IMR-90 (cell line): ENCODE data around the gene GPC6. TPM values are rescaled to one million over a fixed set of nuclear protein-coding genes. Genes with fewer than 3 reads are reported as not detected.

Experiments used
- ATAC-seq: fragments of 200-7000 bp; cut with Tn5 transposase; 2 replicates; pipeline ENCODE4 v1.9.1; 2020; ENCODE audit warnings: low read depth, mild to moderate bottlenecking, moderate library complexity
- BruUV-seq: library from RNA; stranded (reverse); fragments of 400-500 nt; replicated peaks from 2 replicates; lab custom pipeline; 2021; lab: Mats Ljungman, UMichigan
- CTCF ChIA-PET: fragments of 300-600 bp; formaldehyde crosslinking; extraction: SDS; loops from one replicate; lab custom pipeline; 2021; ENCODE audit warnings: antibody characterized with exemption; lab: Yijun Ruan, JAX
- POLR2A ChIA-PET: fragments of 300-600 bp; sonication (Branson Sonifier 250); formaldehyde crosslinking; loops from one replicate; lab custom pipeline; 2022; ENCODE audit warnings: antibody characterized with exemption; ENCODE audit not compliant: unreplicated experiment; lab: Charles Lee
- DNase-seq: peaks from one replicate; pipeline ENCODE4 v3.0.0; 2013
- H2AFZ ChIP-seq: replicated peaks from 2 replicates; pipeline ENCODE3; 2013; ENCODE audit warnings: low read length, mild to moderate bottlenecking; ENCODE audit not compliant: poor library complexity
- H2AK5ac ChIP-seq: 2 replicates; pipeline ENCODE4 v1.6.1; 2013; ENCODE audit warnings: low read depth, low read length, inconsistent platforms
- H2AK9ac ChIP-seq: replicated peaks from 2 replicates; pipeline ENCODE3; 2013; ENCODE audit warnings: mild to moderate bottlenecking, low read depth, low read length, moderate library complexity; ENCODE audit not compliant: poor library complexity
- H2BK120ac ChIP-seq: 2 replicates; pipeline ENCODE4 v1.6.1; 2013; ENCODE audit warnings: low read depth, low read length, inconsistent platforms
- H2BK15ac ChIP-seq: 3 replicates; pipeline ENCODE4 v1.6.1; 2013; ENCODE audit warnings: low read depth, low read length, inconsistent platforms
- H2BK20ac ChIP-seq: 2 replicates; pipeline ENCODE4 v1.6.1; 2013; ENCODE audit warnings: low read depth, mild to moderate bottlenecking, inconsistent platforms, low read length, moderate library complexity
- H2BK5ac ChIP-seq: 2 replicates; pipeline ENCODE4 v1.6.1; 2013; ENCODE audit warnings: mild to moderate bottlenecking, low read depth, low read length, inconsistent platforms; ENCODE audit not compliant: poor library complexity, severe bottlenecking
- H3K14ac ChIP-seq: replicated peaks from 2 replicates; pipeline ENCODE4 v1.6.1; 2013; ENCODE audit warnings: low read depth, low read length, inconsistent platforms
- H3K18ac ChIP-seq: 2 replicates; pipeline ENCODE4 v1.6.1; 2013; ENCODE audit warnings: low read depth, low read length, control low read depth
- H3K23ac ChIP-seq: 2 replicates; pipeline ENCODE4 v1.6.1; 2013; ENCODE audit warnings: low read depth, low read length, inconsistent platforms
- H3K27ac ChIP-seq: 2 replicates; pipeline ENCODE4 v1.5.1; 2013; ENCODE audit warnings: mild to moderate bottlenecking, control low read depth, low read length; ENCODE audit not compliant: insufficient read depth
- H3K27me3 ChIP-seq: 2 replicates; pipeline ENCODE4 v1.6.1; 2013; ENCODE audit warnings: low read length; ENCODE audit not compliant: control insufficient read depth, insufficient read depth
- H3K36me3 ChIP-seq: 2 replicates; pipeline ENCODE4 v1.6.1; 2013; ENCODE audit warnings: low read length, mixed read lengths; ENCODE audit not compliant: control insufficient read depth, insufficient read depth
- H3K4ac ChIP-seq: 2 replicates; pipeline ENCODE4 v1.6.1; 2013; ENCODE audit warnings: low read depth, low read length, inconsistent platforms
- H3K4me1 ChIP-seq: 2 replicates; pipeline ENCODE4 v1.6.1; 2013; ENCODE audit warnings: low read length, mixed read lengths; ENCODE audit not compliant: control insufficient read depth, insufficient read depth
- H3K4me2 ChIP-seq: 2 replicates; pipeline ENCODE4 v1.6.1; 2013; ENCODE audit warnings: low read depth, mild to moderate bottlenecking, control low read depth, low read length, moderate library complexity
- H3K4me3 ChIP-seq: 2 replicates; pipeline ENCODE4 v1.5.1; 2013; ENCODE audit warnings: low read depth, mild to moderate bottlenecking, control low read depth, low read length, moderate library complexity; ENCODE audit not compliant: insufficient read depth
- H3K56ac ChIP-seq: 2 replicates; pipeline ENCODE4 v1.6.1; 2013; ENCODE audit warnings: low read length, inconsistent platforms; ENCODE audit not compliant: insufficient read depth; ENCODE audit errors: extremely low read depth
- H3K79me1 ChIP-seq, 2 experiments: 2 replicates each; pipeline ENCODE4 v1.6.1; 2013; ENCODE audit warnings: low read length in 2 of 2, inconsistent platforms in 1 of 2, low read depth in 1 of 2
- H3K9ac ChIP-seq: 2 replicates; pipeline ENCODE4 v1.6.1; 2013; ENCODE audit warnings: low read depth, low read length, control low read depth
- H3K9me1 ChIP-seq: 2 replicates; pipeline ENCODE4 v1.6.1; 2013; ENCODE audit warnings: low read length, inconsistent platforms; ENCODE audit not compliant: insufficient read depth
- H3K9me3 ChIP-seq: 2 replicates; pipeline ENCODE4 v1.6.1; 2013; ENCODE audit warnings: low read length; ENCODE audit not compliant: control insufficient read depth, insufficient read depth
- H4K20me1 ChIP-seq: 2 replicates; pipeline ENCODE4 v1.6.1; 2013; ENCODE audit warnings: low read length, inconsistent platforms; ENCODE audit not compliant: insufficient read depth
- H4K5ac ChIP-seq: 2 replicates; pipeline ENCODE4 v1.6.1; 2013; ENCODE audit warnings: mild to moderate bottlenecking, low read depth, low read length, control low read depth
- H4K8ac ChIP-seq, 2 experiments: 2 replicates each; pipeline ENCODE4 v1.6.1; 2013; ENCODE audit warnings: low read depth in 2 of 2, low read length in 2 of 2, control low read depth in 1 of 2, inconsistent platforms in 1 of 2
- H4K91ac ChIP-seq: 2 replicates; pipeline ENCODE4 v1.6.1; 2013; ENCODE audit warnings: low read depth, low read length, inconsistent platforms; ENCODE audit not compliant: insufficient read depth
- BHLHE40 ChIP-seq: fragments of 150-350 bp; IDR thresholded peaks from 2 replicates; pipeline ENCODE4 v1.6.1; 2016; ENCODE audit warnings: mild to moderate bottlenecking, low read depth, low read length
- CEBPB ChIP-seq: IDR thresholded peaks from 2 replicates; pipeline ENCODE4 v1.6.1; 2012; ENCODE audit warnings: low read depth, low read length, improper control_type of control experiment
- CHD1 ChIP-seq: IDR thresholded peaks from 2 replicates; pipeline ENCODE4 v1.6.1; 2012; ENCODE audit warnings: low read depth, low read length, improper control_type of control experiment
- FOS ChIP-seq: fragments of 150-350 bp; IDR thresholded peaks from 2 replicates; pipeline ENCODE4 v1.6.1; 2016; ENCODE audit warnings: low read depth, low read length
- MAFK ChIP-seq: IDR thresholded peaks from 2 replicates; pipeline ENCODE4 v1.6.1; 2012; ENCODE audit warnings: low read depth, low read length, improper control_type of control experiment
- MAZ ChIP-seq: IDR thresholded peaks from 2 replicates; pipeline ENCODE4 v1.6.1; 2012; ENCODE audit warnings: low read depth, mild to moderate bottlenecking, low read length, improper control_type of control experiment, moderate library complexity, borderline replicate concordance
- MXI1 ChIP-seq: IDR thresholded peaks from 2 replicates; pipeline ENCODE4 v1.6.1; 2012; ENCODE audit warnings: low read depth, mild to moderate bottlenecking, low read length, moderate library complexity, borderline replicate concordance
- NFE2L2 ChIP-seq: fragments of 150-350 bp; IDR thresholded peaks from 2 replicates; pipeline ENCODE4 v1.6.1; 2016; ENCODE audit warnings: low read depth, mild to moderate bottlenecking, low read length
- POLR2A ChIP-seq: IDR thresholded peaks from 2 replicates; pipeline ENCODE4 v1.6.1; 2012; ENCODE audit warnings: mild to moderate bottlenecking, low read depth, low read length
- RAD21 ChIP-seq: IDR thresholded peaks from 2 replicates; pipeline ENCODE4 v1.6.1; 2012; ENCODE audit warnings: low read length, improper control_type of control experiment
- RCOR1 ChIP-seq: IDR thresholded peaks from 2 replicates; pipeline ENCODE4 v1.6.1; 2012; ENCODE audit warnings: mild to moderate bottlenecking, low read length, improper control_type of control experiment; ENCODE audit not compliant: insufficient replicate concordance
- RFX5 ChIP-seq: IDR thresholded peaks from 2 replicates; pipeline ENCODE4 v1.8.0; 2012; ENCODE audit warnings: low read depth, mild to moderate bottlenecking, low read length, moderate library complexity
- SMC3 ChIP-seq: fragments of 150-350 bp; IDR thresholded peaks from 2 replicates; pipeline ENCODE4 v1.6.1; 2016; ENCODE audit warnings: low read depth, mild to moderate bottlenecking, antibody characterized with exemption, low read length, moderate library complexity
- WGBS, 2 experiments: methylation state at CpG; one replicate each; pipeline versions ENCODE4 v1.1.5 to v1.1.7; 2013; ENCODE audit warnings: missing lambda C conversion rate in 2 of 2; ENCODE audit not compliant: insufficient read length in 1 of 2; ENCODE audit errors: extremely low coverage in 2 of 2; 5-methylcytosine and 5-hydroxymethylcytosine counted together
- dilution Hi-C: fragments of 300-500 bp; cut with HindIII; formaldehyde crosslinking; loops from one replicate; pipeline ENCODE4 v1.14.3; 2018; ENCODE audit warnings: low sequenced_read_pairs; ENCODE audit not compliant: unreplicated experiment
- in situ Hi-C: fragments of 300-500 bp; cut with MboI; formaldehyde crosslinking; loops from 3 replicates; pipeline ENCODE4 v1.14.3; 2019; ENCODE audit warnings: low sequenced_read_pairs, inconsistent platforms, mixed read lengths
- intact Hi-C: fragments of 100-400 bp; cut with micrococcal nuclease; formaldehyde crosslinking; loops from 2 replicates; pipeline ENCODE4 v1.10.0; 2022
- polyA plus RNA-seq, 3 experiments: library from polyadenylated mRNA; depleted of rRNA; stranded (reverse); fragments of >200 nt; gene quantifications; 2 replicates each; pipeline ENCODE4 v1.2.3, GENCODE V29; 2012; ENCODE audit warnings: low replicate concordance in 1 of 3
- total RNA-seq: library from RNA; depleted of rRNA; stranded (reverse); fragments of >200 nt; gene quantifications from 2 replicates; pipeline ENCODE4 v1.2.3, GENCODE V29; 2012
- TF ChIP-seq, protein P1 (sequence below): fragments of 150-350 bp; IDR thresholded peaks from 2 replicates; pipeline ENCODE4 v1.6.1; 2017; ENCODE audit warnings: mild to moderate bottlenecking, antibody characterized with exemption, low read length, low read depth
- TF ChIP-seq, protein P2 (sequence below): fragments of 150-350 bp; IDR thresholded peaks from 2 replicates; pipeline ENCODE4 v1.6.1; 2016; ENCODE audit warnings: low read depth, mild to moderate bottlenecking, low read length, moderate library complexity, borderline replicate concordance
- TF ChIP-seq, protein P3 (sequence below): conservative IDR thresholded peaks from 2 replicates; pipeline ENCODE4 v1.5.1; 2012; ENCODE audit warnings: mild to moderate bottlenecking, low read depth, low read length, improper control_type of control experiment

GPC6 gene
- total and polyA plus RNA-seq, 2 of the 4 experiments (the other 2 are of a cell fraction): 14.9 to 39.4 TPM

DNA sequence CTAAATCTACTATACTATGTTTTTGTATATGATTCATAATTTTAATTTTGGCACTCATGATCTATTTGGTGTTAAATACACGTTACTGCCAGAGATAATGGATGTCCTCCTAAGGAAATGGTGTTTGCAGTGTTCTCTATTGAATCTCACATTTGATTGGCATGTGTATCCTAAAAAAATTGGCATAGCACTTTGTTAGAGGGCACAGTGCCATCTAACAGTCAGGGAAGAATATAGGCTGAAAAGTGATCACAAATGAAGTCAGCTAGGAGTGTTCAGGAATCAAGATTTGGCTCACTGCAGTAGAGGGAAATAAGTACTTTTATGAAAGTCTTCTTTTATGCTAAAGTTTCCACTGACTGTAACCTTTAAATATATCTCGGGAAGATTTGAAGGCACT is 624.6 kb downstream of the GPC6 start:
- dilution Hi-C loops: no loop called here
- H4K91ac ChIP-seq: no peak overlapping the region

More for the DNA sequence above, 624.6 kb downstream of the GPC6 start:
- no peak overlapping the region for H3K18ac ChIP-seq
- no peak overlapping the region for H2BK20ac ChIP-seq
- H3K4me1 ChIP-seq: peaks cover 4% of the 10 kb centered on the region; the same call in 1 of the 2 replicates
- no peaks in the 10 kb centered on the region for H3K27me3 ChIP-seq
- POLR2A ChIA-PET: no interaction called here
- DNase-seq: no peak
- no peaks in the 10 kb centered on the region for H4K20me1 ChIP-seq
- no peak overlapping the region for H2AK9ac ChIP-seq
- H2BK15ac ChIP-seq: no peak overlapping the region
- no peak overlapping the region; the same call in 1 of the 2 replicates for H4K5ac ChIP-seq
- no peak overlapping the region for H3K9ac ChIP-seq
- no peak overlapping the region for H3K4ac ChIP-seq
- H3K4me3 ChIP-seq: no peak overlapping the region
- H3K56ac ChIP-seq: no peak overlapping the region
- BruUV-seq: no TSS peak
- H3K23ac ChIP-seq: no peak overlapping the region
- no peak overlapping the region for H3K4me2 ChIP-seq
- no peak overlapping the region for H3K14ac ChIP-seq
- no peak overlapping the region for H2AFZ ChIP-seq
- H2BK120ac ChIP-seq: no peak overlapping the region
- no peak overlapping the region for H2BK5ac ChIP-seq
- intact Hi-C loops (no loop called here), in situ Hi-C loops (no loop called here)
- no peak overlapping the region for H3K27ac ChIP-seq
- H3K79me1 ChIP-seq: no peaks in the 10 kb centered on the region
- H3K9me3 ChIP-seq: no peaks in the 10 kb centered on the region
- WGBS, 2 experiments: 80% methylated on average over 1 of the region's 2 CpGs; no CpG with 5 or more reads in 1 of the 2 experiments
- H3K9me1 ChIP-seq: peaks cover 3% of the 10 kb centered on the region; the same call in 1 of the 2 replicates
- CTCF ChIA-PET: no interaction called here
- H2AK5ac ChIP-seq: no peak overlapping the region
- no peak for ATAC-seq
- TF ChIP-seq MAZ (no peak), SMC3 (no peak), NFE2L2 (no peak), RFX5 (no peak), FOS (no peak), RCOR1 (no peak), MAFK (no peak), RAD21 (no peak), CHD1 (no peak), BHLHE40 (no peak), POLR2A (no peak), MXI1 (no peak), CEBPB (no peak)
- TF ChIP-seq, protein P1, sequence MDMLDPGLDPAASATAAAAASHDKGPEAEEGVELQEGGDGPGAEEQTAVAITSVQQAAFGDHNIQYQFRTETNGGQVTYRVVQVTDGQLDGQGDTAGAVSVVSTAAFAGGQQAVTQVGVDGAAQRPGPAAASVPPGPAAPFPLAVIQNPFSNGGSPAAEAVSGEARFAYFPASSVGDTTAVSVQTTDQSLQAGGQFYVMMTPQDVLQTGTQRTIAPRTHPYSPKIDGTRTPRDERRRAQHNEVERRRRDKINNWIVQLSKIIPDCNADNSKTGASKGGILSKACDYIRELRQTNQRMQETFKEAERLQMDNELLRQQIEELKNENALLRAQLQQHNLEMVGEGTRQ: no peak
- TF ChIP-seq, protein P2, sequence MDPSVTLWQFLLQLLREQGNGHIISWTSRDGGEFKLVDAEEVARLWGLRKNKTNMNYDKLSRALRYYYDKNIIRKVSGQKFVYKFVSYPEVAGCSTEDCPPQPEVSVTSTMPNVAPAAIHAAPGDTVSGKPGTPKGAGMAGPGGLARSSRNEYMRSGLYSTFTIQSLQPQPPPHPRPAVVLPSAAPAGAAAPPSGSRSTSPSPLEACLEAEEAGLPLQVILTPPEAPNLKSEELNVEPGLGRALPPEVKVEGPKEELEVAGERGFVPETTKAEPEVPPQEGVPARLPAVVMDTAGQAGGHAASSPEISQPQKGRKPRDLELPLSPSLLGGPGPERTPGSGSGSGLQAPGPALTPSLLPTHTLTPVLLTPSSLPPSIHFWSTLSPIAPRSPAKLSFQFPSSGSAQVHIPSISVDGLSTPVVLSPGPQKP: no peak
- TF ChIP-seq, protein P3, sequence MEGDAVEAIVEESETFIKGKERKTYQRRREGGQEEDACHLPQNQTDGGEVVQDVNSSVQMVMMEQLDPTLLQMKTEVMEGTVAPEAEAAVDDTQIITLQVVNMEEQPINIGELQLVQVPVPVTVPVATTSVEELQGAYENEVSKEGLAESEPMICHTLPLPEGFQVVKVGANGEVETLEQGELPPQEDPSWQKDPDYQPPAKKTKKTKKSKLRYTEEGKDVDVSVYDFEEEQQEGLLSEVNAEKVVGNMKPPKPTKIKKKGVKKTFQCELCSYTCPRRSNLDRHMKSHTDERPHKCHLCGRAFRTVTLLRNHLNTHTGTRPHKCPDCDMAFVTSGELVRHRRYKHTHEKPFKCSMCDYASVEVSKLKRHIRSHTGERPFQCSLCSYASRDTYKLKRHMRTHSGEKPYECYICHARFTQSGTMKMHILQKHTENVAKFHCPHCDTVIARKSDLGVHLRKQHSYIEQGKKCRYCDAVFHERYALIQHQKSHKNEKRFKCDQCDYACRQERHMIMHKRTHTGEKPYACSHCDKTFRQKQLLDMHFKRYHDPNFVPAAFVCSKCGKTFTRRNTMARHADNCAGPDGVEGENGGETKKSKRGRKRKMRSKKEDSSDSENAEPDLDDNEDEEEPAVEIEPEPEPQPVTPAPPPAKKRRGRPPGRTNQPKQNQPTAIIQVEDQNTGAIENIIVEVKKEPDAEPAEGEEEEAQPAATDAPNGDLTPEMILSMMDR: no peak
- no peaks in the 10 kb centered on the region for H3K36me3 ChIP-seq
- no peak overlapping the region for H4K8ac ChIP-seq
